H7 (cell line): Measurements from ENCODE around the gene SHCBP1L. TPM values are rescaled to one million over a fixed set of nuclear protein-coding genes. Genes with fewer than 3 reads are reported as not detected.
"Not testable (repeated sequence)": the region's sequence is repeated elsewhere in the genome, so short reads cannot be mapped to it uniquely, and the experiment has no call there.

Source experiments
- DNase-seq: peaks from one replicate; pipeline ENCODE4 v3.0.0; 2012
- H3K27me3 ChIP-seq: 2 replicates; pipeline ENCODE4 v1.6.0; 2011; ENCODE audit warnings: mild to moderate bottlenecking, low read length; ENCODE audit not compliant: control insufficient read depth, insufficient read depth
- H3K36me3 ChIP-seq: replicated peaks from 2 replicates; pipeline ENCODE4 v1.5.1; 2011; ENCODE audit warnings: low read length; ENCODE audit not compliant: control insufficient read depth, insufficient read depth
- H3K4me3 ChIP-seq: 2 replicates; pipeline ENCODE4 v1.5.1; 2011; ENCODE audit warnings: low read depth, mild to moderate bottlenecking, control low read depth, low read length, moderate library complexity; ENCODE audit not compliant: insufficient read depth
- total RNA-seq: library from RNA; depleted of rRNA; stranded (reverse); fragments of >200 nt; shearing (Covaris generic); gene quantifications from 2 replicates; pipeline ENCODE4 v1.2.3, GENCODE V29; 2014

The SHCBP1L gene
- total RNA-seq, 1 experiment from 2014 or later = not detected

DNA sequence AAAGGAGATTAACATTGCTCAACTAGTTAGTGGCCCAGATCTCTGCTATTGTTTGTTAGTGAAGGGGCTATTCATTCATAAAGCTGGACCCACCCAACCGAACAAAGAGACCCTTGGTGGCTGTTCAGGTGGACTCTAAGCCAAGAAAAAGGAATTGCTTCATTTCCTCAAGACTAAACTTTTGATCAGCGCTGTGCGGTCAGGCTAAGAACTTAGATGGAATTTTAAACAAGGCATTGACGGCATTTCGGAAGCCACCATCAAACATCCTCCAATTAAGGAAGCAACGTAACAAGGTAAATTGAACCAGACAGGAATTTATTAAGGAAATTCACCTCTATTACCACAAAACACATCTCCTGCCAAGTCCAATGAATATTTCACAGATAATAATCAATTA lies 19.9 kb upstream of the SHCBP1L start:
- no peak overlapping the region for H3K4me3 ChIP-seq
- H3K27me3 ChIP-seq = no peaks in the 10 kb centered on the region
- DNase-seq = no peak
- H3K36me3 ChIP-seq = no peaks in the 10 kb centered on the region

DNA sequence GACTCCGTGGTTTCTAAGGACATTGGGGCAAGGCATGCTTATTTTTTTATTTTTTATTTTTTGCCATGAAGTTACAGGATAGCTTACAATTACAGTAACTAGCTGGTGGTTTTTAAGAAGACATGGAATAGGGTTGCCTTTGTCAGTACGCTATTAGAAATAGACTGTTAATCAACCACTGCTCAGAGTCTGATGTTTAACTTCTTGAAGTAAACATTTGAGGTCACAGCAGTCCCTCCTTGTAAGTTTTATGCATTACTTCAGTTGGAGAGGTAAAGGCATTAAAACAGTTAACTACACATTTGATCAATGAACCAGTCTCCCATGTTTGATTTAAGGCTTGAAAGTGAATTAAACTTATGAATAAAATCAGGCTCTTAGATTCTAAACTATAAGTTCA lies 19.3 kb upstream of the SHCBP1L start:
- no peak for DNase-seq
- Histone ChIP-seq H3K27me3 (no peaks in the 10 kb centered on the region), H3K4me3 (no peak overlapping the region), H3K36me3 (no peaks in the 10 kb centered on the region)

DNA sequence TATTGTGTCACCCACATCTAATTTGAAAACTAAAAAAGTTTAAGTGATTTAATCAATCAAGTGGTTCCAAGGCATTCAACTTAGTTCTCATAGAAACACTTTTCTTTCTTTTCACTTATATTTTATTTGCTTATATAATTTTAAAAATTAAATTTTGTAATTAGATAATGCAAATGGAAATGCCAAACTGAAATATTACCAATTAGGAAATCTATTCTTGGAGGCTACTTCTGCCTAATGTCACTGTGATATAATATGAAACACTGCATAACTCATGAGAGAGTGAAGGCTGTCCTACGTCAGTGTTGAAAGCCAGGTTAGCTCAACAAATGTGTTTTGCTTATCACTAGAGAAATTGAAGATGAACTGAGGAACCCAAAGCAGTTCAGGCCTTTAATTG lies 18.3 kb upstream of the SHCBP1L start:
- DNase-seq = no peak

DNA sequence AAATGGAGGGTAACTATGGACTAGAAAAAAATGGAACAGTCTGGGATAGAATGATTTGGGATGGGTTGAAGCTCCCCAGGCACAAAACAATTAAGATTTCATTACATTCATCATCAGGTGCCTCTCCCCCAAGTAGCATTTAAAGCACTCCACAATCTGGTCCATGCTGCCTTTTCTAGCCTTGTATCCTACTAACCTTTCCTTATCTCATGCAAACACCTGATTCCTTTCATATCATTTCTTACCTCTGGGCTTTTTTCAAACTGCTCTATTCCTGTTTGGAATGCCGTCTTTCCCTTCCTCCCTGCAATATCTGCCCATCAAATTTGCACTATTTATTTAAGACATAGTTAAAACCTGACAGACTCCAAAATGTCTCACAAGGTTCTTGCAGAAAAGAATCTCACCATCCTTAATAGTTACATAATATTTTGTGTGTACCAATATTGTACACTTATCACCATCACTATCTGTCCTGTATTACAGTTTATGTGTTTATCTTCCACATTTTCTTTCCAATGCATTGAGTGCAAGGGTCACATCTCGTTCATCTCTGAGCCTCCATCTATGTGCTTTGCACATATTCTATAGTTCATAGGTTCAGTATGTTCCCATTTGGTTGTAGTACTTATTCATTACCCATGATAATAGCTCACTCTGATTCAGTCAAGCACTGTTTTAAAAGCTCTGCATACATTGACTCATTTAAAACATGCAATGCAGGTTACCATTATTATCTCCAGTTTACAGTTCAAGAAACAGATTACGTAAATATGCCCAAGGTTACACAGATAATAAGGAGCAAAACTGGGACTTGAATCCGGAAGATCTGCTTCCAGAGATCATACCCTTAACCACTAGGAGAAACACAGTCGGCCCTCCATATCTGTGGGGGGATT lies 16.1 kb upstream of the SHCBP1L start:
- H3K36me3 ChIP-seq = no peaks in the 10 kb centered on the region
- no peak overlapping the region for H3K4me3 ChIP-seq
- no peak for DNase-seq
- H3K27me3 ChIP-seq = no peaks in the 10 kb centered on the region

More for the DNA sequence above, 18.3 kb upstream of the SHCBP1L start:
- no peaks in the 10 kb centered on the region for H3K36me3 ChIP-seq
- H3K4me3 ChIP-seq = no peak overlapping the region
- no peaks in the 10 kb centered on the region for H3K27me3 ChIP-seq

DNA sequence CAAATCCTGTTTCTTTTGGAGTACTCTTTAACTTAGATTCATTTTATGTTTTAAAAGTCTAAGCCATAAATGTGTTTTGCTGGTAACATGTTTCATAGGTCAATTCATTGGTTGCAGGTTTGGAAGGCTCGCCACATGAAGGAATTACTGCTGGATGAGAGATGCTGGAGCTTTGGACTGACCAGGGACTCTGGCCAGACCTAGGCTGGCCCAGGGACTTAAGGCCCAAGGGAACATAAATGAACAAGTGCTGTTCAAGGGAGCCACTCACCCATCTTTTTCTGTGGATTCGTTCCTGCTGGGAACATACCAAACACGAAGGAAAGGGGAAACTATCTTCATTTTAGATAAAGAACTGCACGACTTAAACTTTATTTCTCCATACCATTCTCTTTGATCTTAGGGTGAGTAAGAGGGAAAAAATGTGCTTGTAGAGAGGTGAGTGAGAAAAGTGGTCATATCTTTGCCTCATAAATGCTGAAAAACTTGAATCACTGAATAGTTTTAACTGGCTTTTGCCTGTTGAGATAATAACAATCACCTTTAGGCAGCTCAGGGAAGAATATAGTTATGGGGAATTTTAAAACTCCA lies 15.3 kb upstream of the SHCBP1L start:
- no peak for DNase-seq
- Histone ChIP-seq H3K27me3 (no peaks in the 10 kb centered on the region), H3K36me3 (no peaks in the 10 kb centered on the region), H3K4me3 (no peak overlapping the region)

DNA sequence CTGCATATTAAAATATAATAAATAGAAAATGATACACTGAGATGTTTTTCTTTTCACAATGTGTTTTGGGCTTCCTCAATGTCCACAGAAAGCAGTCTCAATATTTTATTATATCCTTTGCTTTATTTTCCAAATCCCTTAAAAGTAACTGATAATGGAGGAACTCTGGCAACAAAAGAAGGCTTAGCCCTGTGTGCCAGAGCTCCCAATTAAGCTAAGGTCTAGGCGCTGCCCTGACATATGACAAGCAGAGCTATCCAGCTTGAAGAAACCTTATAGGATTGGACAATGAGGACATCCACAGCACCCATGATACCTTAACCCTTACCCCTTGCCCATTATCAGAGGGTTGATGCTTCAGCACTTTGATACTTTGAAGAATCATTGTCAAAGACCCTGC lies 12.9 kb upstream of the SHCBP1L start:
- Histone ChIP-seq H3K27me3 (no peaks in the 10 kb centered on the region), H3K36me3 (no peaks in the 10 kb centered on the region), H3K4me3 (no peak overlapping the region)
- no peak for DNase-seq

DNA sequence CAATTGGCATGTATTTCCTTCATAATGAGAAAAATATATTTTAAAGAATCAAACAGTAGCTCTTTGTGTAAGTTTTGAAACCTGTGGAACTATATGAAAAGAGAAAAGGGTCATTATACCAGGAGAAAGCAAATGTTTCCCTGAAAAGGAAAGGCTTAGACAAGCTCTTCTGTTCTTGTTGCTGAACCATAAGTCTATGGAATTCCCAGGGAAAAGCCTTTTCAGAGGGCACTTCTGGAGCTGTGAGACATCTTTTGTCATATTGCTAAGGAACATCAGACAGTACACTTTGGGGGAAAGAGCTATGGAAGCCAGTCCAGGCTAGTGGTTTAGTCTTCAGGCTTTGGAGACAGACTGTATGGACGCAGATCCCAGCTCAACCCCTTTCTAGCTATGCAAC lies 12.1 kb upstream of the SHCBP1L start:
- H3K4me3 ChIP-seq = no peak overlapping the region
- no peaks in the 10 kb centered on the region for H3K36me3 ChIP-seq
- H3K27me3 ChIP-seq = no peaks in the 10 kb centered on the region
- no peak for DNase-seq

DNA sequence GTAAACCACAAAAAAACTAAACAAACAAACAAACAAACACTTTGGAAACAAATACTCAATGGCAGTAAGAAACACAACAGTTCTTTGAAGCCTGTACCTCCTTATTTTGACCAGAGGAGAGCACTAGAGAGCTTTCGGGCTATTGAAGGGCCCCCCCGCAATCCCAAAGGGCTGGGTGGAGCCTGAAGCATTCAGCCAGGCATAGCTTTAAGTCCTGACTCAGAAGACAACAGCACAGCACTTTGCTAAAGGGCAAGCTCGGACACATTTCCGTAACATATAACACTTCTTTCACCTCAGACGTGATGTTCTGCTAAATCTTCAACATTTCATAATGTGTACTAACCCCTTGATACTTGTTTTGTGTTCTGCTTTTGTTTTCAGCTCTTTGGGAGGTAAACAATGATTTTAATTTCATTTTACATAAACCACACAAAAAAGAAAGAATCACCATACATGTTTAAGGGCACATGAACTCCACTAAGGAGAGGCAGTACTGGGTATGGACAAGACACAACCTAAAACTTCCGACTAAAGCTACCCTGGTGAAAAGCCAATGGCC lies 9.7 kb upstream of the SHCBP1L start:
- H3K27me3 ChIP-seq = no peaks in the 10 kb centered on the region
- H3K36me3 ChIP-seq = no peaks in the 10 kb centered on the region
- no peak overlapping the region for H3K4me3 ChIP-seq
- DNase-seq = peak; percentile 86

DNA sequence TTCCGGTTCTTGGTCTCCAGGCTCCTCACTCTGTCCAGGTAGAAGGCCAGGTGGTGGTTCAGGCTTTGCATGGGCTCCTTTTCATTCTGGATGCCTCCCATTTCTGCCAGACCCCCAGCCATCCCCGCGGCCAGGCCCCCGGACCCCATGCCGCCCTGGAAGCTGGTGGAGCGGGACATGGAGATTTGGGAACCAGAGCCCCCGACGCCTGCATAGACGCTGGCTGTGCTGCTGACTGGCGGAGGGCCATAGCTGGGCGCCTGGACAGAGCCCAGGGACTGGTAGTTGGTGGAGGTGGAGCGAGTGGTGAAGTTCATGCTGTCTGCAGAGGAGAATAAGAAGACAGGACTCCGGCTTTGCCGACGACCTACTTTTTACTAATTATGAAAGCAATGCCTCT lies 7.1 kb upstream of the SHCBP1L start:
- Histone ChIP-seq H3K27me3 (no peaks in the 10 kb centered on the region), H3K36me3 (no peaks in the 10 kb centered on the region), H3K4me3 (no peak overlapping the region)
- DNase-seq = no peak

DNA sequence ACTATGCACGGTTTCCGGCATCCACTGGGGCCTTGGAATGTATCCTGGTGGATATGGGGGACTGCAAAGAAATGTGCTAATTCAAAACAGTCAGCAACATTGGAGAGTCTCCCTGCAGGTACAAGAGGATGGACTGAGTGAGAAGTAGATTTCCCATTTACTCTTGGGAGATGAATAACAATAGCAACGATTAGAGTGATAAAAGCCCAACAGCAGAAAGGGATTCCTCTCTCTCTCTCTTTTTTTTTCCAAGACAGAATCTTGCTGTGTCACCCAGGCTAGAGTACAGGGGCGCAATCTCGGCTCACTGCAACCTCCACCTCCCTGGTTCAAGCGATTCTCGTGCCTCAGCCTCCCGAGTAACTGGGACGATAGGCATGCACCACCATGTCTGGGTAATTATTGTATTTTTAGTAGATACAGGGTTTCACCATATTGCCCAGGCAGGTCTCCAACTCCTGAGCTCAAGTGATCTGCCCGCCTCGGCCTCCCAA lies 5.0 kb upstream of the SHCBP1L start:
- Histone ChIP-seq H3K36me3 (no peaks in the 10 kb centered on the region), H3K27me3 (no peaks in the 10 kb centered on the region), H3K4me3 (no peak overlapping the region)
- peak; percentile 76 for DNase-seq

DNA sequence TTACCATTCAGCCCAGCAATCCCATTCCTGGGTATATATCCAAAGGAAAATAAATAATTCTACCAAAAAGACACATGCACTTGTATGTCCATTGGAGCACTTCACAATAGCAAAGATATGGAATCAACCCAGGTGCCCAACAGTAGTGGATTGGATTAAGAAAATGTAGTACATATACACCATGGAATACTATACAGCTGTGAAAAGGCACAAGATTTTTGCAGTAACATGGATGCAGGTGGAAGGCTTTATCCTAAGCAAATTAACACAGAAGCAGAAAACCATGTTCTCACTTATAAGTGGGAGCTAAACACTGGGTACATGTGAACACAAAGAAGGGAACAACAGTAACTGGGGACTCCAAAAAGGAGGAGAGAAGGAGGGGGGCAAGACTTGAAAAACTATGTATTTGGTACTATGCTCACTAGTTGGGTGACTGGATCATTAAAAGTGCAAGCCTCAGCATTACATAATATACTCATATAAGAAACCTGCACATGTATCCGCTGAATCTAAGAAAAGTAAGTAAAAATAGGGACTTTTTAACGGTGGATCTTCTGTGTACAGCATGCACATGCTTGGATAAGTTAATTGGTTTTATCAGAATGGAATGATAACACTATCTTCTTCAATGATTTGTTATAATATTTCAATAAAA lies 3.9 kb upstream of the SHCBP1L start:
- Histone ChIP-seq H3K36me3 (no peaks in the 10 kb centered on the region), H3K4me3 (no peak overlapping the region), H3K27me3 (no peaks in the 10 kb centered on the region)
- no peak for DNase-seq

DNA sequence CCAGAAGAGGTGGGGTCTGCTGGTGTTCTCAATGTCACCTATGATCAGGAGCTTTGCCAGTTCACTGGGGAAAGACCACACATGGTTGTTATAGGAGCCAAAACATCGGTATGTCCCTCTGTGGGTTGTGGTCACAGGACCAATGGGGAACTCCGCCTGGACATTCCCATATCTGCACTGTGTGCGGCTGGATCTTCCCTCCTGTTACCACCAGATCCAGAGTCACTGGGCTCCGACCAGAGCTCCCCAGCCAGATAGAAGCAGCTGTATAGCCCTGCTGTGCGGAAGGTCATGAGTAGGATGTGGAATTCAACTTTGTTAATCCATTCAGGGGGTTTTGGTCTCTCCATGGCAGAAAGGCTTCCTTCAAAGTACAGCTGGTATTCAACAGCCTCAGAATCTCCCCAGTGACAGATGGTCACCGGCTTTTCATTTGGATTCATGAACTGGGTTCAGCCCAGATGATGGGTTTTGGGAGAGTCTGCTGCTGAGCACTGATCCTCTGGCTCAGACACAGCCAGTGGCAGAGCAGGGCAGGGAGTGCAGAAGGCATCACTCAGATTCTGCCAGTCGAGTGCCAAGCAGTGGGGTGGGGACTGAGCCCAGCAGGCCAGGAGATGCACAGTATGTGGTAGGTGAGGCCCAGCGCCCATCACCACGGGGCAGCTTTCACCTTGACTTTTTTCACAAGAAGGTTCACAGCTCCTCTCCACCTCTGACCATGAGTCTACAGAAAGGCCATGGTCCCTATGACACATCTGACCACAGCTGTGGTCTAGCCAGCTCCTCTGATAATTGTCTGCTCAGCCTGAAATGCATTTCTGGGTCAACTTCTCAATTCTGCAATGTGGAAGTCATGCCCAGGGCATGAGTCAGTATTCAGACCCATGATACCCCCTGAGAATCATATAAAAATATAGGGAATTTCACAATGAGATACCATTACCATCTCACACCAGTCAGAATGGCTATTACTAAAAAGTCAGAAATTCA lies 2.9 kb upstream of the SHCBP1L start:
- no peak for DNase-seq
- no peak overlapping the region for H3K4me3 ChIP-seq
- H3K36me3 ChIP-seq = no peaks in the 10 kb centered on the region
- no peaks in the 10 kb centered on the region for H3K27me3 ChIP-seq

DNA sequence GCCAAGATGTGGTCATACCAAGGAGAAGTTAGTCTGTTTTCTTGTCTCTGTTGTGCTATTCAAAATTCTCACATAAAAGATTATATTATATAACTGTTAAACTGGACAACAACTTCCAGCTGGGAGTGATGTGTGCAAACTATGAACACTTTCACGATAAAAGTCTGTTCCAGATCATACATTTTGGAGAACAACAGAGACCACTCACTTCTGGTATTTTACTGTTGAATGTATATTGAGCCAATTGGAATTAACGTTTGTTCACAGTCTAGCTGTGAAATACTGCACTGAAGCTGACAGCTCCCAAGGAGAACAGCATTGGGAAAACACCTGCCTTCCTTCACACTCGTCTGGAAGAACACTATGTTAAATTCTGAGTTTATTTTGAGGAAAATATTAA lies 860 bp upstream of the SHCBP1L start:
- Histone ChIP-seq H3K4me3 (no peak overlapping the region), H3K27me3 (no peaks in the 10 kb centered on the region), H3K36me3 (no peaks in the 10 kb centered on the region)
- no peak for DNase-seq

DNA sequence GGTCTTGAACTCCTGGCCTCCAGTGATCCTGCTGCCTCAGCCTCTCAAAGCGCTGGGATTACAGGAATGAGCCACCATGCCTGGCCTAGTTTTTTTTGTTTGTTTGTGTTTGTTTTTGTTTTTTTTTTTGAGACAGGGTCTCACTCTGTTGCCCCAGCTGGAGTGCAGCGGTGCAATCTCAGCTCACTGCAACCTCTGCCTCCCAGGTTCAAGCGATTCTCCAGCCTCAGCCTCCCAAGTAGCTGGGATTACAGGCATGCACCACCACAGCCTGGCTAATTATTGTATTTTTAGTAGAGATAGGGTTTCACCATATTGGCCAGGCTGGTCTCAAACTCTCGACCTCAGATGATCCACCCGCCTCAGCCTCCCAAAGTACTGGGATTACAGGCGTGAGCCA lies 9.6 kb downstream of the SHCBP1L start:
- H3K4me3 ChIP-seq, H3K27me3 ChIP-seq, DNase-seq, H3K36me3 ChIP-seq: not testable (repeated sequence)
